GM21381 (cell line): ENCODE results near the gene DUSP22.

Experiments used
- ATAC-seq: cut with Tn5 transposase; IDR thresholded peaks from one replicate; pipeline ENCODE4 v1.9.1; 2021; ENCODE audit warnings: mild to moderate bottlenecking, moderate library complexity; ENCODE audit not compliant: unreplicated experiment

The DUSP22 gene

DNA sequence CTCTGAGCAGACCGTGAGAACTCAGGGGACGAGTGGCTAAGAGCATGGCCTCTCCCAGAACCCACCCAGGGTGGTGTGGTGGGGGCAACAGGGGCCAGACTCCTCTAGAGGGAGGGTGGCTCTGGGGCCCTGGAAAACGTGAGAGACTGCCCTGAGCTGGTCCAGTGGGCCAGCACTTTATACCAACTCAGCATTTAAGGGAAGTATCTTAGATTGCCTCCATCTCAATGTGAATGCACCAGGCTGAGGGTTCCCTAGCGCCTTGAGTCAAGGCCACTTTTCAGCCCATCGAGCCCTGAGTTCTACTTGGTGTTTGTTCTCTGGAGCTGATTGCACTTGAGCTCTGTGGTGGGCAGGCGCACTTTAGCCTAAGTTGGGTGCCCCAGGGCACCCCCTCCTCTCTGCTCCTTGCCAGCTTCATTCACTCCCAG is 57.2 kb downstream of the DUSP22 start:
- no peak for ATAC-seq

DNA sequence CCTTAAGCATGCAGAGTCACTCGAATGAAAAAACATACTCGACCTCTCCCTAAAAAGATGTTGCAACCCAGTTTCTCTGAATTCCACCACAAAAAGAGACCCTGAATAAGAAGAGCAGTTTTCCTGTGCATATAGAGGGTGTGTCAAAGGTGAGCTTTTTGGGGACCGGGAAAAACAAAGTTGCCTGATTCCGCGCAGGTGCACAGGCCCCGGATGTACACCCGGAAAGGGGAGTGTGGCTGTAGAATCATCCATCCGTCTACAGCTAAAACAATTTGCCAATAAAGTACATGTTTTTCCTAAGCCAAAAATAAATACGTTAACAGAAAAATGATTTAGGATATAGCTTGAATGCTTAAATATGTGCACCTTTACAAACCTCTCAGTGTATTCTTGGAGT is 58.1 kb downstream of the DUSP22 start:
- ATAC-seq, result no peak

GRCh38 chr6:351011-351866 is 59.0 kb downstream of the DUSP22 start:
- ATAC-seq, result no peak

GRCh38 chr6:351867-352289 is 59.6 kb downstream of the DUSP22 start:
- ATAC-seq, result no peak

DNA sequence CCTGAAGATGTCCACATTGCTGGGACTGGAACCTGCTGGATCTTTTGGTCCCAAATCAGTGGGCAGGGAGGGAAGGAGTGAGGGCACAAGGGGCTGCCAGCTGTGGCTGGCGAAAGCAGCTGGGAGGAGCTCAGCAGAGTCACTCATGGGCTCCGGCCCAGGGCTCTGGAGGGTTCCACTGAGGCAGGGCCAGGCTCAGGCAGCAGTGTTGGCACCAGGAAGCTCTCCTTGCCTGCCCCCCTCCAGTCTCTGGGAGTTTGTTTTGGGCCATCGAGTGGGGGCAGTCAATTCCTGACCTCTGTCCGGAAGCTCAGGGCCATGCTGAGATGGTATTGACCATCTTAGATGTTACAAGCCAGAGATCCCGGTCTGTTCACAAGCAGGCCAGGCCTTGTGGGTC is 60.2 kb downstream of the DUSP22 start:
- ATAC-seq, result no peak

GRCh38 chr6:352896-353470 is 60.7 kb downstream of the DUSP22 start:
- ATAC-seq, result no peak

- ATAC-seq, result no peak
Observed at GRCh38 chr6:353642-354614, 61.6 kb downstream of the DUSP22 start.

DNA sequence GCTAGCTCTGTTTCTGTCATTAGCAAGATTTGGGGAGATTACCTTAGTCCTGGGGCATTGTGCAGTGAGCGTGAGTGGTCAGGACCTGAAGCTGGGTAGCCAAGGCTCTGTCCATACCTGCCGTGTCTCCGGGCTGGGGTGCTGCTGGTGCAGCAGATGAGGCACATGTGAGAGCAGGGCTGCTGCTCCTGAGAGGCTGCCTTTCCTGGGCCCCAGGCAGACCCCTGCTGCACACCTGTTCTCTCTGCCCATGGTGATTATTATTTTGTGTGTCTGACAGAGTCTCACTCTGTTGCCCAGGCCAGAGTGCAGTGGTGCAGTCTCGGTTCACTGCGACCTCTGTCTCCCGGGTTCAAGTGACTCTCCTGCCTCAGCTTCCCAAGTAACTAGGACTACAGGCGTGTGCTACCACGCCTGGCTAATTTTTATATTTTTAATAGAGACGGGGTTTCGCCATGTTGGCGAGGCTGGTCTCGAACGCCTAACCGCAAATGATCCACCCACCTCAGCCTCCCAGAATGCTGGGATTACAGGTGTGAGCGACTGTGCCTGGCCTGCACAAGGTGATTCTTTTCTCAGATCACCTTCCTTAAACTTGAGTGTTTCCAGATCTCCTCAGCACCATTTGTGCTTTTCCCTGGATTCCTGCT is 62.5 kb downstream of the DUSP22 start:
- ATAC-seq, result no peak

GRCh38 chr6:355373-356208 is 63.3 kb downstream of the DUSP22 start:
- no peak for ATAC-seq

GRCh38 chr6:356828-357251 is 64.6 kb downstream of the DUSP22 start:
- no peak for ATAC-seq

DNA sequence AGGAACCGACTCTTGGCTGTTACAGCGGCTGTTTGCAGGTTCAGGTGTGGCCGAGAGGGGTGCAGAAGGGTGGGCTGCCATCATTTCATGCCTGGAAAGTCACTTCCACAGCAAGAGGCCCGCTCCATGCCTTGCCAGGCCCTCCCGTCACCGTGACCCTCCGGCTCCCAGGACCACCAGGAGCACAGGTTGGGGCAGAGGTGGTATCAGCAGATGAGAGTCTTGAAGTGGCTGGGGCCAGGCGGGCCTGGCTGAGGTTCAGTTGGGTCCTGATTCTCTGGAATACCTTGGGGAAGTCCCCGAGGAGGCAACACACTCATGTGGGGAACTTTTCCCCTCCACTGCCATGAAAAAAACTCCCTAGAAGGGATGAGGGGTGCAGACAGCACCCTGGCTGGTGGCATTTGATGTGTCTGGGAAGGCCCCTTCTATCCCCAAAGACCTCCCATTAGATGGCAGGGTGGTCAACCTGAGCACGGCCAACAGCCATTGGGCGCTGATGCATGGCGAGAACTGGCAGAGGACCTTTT is 65.0 kb downstream of the DUSP22 start:
- ATAC-seq, result no peak

GRCh38 chr6:357791-358341 is 65.6 kb downstream of the DUSP22 start:
- ATAC-seq, result no peak

DNA sequence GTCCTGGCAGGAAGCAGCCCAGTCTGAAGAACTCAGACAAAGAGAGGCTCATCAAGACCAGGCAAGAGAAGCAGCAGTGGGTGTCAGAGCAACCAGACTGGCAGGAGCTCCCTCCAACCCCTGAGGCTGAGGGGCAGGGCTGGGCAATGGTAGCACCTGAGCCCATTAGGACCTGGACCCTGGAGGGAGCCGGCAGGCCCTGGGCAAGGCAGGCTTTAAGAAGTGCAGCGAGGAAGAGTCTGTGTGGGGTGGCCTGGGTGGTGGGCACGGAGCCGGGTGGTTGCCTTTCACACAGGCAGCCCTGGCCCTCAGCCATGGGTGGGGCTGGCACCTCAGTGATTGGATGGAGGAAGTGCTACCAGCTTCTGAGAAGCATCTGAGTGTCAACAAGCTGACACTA is 66.1 kb downstream of the DUSP22 start:
- ATAC-seq, result no peak

DNA sequence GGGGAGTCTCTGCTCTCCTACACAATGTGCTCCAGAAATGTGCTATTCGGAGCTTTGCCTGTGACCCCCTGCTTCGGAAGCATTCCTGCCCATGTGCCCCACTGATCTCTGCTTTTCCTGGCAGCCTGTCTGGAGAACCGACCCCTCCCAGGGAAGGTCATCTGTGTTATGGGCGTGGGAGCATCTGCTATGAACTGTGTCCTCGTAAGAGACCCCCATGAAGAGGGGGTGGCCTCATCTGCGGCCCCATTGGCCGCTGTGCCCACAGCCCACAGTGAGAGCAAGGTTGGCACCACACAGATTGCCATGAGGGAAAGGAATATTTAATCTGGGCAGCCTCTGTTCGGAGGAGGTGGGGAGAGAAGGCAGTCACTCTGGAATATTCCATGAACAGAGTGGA is 66.6 kb downstream of the DUSP22 start:
- ATAC-seq, result no peak

DNA sequence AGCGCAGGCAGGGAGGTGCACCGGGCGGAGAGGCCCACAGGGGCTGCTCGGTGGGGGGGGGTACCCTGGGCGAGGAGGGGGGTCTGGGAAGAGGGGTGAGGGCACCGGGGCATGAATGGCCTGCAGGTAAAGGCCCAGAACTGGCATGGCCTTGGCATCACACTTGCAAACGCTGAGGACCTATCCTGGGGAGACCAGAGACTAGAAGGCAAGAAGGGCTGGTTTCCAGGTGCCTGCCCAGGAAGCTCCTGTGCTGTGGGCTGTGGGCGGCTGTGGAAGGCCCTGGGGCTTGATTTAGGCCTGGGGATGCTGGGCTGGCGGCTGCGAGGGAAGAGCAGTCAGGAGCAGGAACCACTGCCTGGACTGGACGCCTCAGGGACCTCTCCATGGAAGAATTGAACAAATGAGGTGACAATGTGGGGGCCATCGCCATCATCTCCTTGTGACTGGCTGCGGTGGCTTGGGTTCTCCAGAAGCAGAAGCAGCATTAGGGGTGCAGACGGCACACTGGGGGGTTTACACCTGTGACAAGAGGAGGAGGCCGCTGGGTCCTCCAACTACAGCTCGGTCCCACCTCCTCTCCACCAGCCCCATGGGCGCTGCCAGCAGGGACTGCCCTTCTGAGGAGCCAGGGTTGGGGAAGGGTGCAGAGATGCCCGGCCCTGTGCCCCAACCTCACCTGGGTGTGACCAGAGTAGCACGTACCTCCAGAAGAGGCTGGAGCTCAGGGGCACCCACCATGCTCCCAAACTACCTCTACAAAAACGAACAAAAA is 67.2 kb downstream of the DUSP22 start:
- ATAC-seq, result no peak

DNA sequence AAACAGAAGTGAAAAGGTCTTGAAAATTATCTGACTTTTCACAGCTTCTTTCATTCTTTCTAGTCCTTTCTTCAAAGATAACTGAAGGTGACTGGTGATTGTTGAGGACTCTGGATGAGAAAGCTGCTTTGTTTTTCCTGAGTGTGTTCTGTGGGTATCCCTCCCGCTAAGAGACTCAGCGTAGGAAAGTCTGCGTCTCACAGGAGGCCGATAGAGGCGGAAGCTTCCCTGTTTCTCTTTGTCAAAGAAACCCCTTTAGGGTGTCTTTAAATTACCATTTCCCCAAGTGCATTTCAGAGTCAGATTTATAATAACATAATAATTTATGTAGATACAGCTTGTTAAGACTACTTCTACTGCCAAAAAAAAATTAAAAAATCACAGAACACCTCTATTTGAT is 68.1 kb downstream of the DUSP22 start:
- ATAC-seq, result no peak

DNA sequence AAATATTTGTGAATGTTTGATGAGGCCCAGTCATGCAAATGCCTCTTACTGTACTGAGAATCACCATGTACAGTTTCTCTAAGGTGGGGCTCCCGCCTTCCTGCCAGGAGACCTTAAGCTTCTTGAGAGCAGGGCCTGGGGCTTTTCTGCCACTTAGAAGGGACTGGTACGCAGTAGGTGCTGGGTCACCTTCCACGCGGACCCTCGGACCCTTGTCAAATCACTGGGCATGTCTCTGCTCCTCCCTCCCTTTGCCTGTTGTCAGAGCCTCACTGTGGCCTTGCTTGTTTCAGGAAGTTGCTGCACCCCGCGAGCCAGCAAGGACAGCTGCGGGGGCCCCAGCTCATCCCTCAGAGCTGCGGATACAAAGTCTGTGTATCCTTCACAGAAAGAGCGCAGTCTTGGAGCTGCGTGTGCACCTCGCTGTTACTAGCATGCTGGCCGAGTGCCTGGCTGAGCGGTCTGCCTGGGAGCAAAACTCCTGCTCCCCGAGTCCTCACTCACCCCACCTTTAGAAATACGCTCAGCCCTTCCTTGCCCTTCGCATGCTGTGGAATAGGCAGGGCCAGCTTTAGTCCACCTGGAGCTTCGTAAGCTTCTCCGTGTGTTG is 68.6 kb downstream of the DUSP22 start:
- no peak for ATAC-seq

DNA sequence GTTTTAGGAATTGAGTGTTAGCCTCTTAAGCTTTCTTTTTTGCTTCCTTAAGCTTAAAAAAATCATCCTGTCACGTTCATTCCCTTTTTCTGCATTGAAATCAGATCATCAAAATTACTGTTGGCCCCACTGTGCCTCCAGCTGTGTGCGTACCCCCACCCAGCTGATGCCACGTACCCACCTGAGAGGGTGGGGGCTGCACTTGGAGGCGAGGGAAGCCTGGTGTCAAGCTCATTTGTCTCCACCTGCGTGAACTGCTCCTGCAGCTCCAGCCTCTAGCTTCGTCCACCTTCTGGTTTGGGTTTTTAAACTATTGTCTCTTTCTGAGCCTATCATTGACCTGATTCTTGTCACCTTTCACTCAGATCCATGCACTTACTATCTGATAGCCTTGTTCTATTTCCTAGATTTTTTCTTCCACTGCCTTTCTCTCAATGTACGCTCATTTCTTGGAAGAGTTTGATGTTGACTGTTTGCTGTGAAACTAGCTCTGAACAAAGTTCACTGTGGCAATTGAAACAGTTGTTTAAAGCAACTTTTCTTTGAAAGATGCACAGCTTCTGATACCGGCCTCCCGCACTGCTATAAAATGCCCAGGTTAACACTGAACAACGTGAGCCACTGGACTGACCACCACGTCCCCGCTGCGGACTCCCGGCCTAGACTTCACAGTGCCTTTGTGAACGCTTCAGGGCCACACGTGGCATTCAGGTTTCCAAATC is 69.3 kb downstream of the DUSP22 start:
- no peak for ATAC-seq
